GM21360 (cell line): ENCODE measurements around the gene FAM181B.
A peak's percentile ranks its signal among the peaks of the same experiment; 100 is the strongest.

Experiments
- ATAC-seq: cut with Tn5 transposase; IDR thresholded peaks from one replicate; pipeline ENCODE4 v1.9.1; 2021; ENCODE audit warnings: mild to moderate bottlenecking, moderate library complexity; ENCODE audit not compliant: unreplicated experiment

The FAM181B gene

GRCh38 chr11:82733444-82734119, at the start of gene FAM181B:
Gene FAM181B, minus strand, starts transcription at chr11:82733864. Its CDS starts 135 bp downstream, at chr11:82733729.
- ATAC-seq, result peak; percentile 50

GRCh38 chr11:82782825-82783374, 49.2 kb upstream of the FAM181B start:
- ATAC-seq, result no peak

- ATAC-seq, result no peak
Observed at GRCh38 chr11:82778776-82779175, 45.1 kb upstream of the FAM181B start.

- no peak for ATAC-seq
Observed at GRCh38 chr11:82776377-82776776, 42.7 kb upstream of the FAM181B start.

DNA sequence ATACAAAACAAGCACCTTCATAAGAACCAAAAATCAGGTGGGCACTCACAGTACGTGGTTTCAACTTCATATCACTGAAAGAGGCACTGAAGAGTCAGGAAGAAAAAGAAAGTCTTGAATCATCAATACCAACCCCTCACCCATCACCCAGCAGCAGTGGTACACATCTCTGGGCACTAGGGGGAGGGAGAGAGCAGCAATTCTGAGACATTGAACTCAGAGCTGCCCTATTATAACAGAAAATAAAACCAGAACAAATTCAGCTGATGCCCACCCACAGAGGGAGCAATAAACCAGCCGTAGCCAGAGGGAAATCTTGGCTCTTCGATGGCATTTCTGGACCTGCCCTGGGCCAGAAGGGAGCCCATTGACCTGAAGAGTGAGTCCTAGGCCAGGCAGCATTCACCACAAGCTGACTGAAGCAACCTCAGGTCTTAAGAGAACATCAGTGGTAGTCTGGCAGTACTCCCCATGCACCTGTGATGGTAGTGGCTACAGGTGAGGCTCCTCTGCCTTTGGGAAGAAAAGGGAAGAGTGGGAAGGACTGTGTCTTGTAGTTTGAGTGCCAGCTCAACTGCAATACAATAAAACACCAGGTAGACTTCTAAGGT, 42.2 kb upstream of the FAM181B start:
- ATAC-seq, result peak; percentile 99

GRCh38 chr11:82775218-82775617, 41.6 kb upstream of the FAM181B start:
- no peak for ATAC-seq

DNA sequence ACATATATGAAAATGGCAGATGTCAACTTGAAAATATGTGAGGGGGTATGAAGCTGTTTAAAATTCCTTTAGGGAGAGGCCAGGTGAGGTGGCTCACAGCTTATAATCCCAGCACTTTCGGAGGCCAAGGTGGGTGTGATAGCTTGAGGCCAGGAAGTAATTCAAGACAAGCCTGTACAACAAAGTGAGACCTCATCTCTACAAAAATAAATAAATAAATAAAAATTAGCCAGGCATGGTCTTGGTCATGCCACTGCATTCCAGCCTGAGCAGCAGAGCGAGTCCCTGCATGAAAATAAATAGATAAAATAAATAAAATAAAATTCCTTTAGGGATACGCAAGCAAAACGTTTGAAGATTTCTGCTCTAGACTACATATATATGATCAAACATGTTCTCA, 38.1 kb upstream of the FAM181B start:
- ATAC-seq, result no peak

DNA sequence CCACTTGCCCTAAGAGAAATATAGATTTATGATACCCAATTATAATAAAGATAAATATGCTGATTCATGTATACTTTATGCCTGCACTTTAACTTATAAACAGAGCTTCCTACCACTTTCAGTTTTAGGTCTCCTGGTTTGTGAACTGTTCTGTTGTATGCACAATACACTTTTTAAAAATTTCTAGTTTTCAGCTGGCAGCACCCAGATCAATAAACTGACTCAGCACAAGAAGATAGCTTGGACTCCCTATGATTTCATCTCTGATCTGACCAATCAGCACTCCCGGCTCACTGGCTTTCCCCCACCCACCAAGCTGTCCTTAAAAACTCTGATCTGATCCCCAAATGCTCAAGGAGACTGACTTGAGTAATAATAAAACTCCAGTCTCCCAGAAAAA, 33.5 kb upstream of the FAM181B start:
- no peak for ATAC-seq

DNA sequence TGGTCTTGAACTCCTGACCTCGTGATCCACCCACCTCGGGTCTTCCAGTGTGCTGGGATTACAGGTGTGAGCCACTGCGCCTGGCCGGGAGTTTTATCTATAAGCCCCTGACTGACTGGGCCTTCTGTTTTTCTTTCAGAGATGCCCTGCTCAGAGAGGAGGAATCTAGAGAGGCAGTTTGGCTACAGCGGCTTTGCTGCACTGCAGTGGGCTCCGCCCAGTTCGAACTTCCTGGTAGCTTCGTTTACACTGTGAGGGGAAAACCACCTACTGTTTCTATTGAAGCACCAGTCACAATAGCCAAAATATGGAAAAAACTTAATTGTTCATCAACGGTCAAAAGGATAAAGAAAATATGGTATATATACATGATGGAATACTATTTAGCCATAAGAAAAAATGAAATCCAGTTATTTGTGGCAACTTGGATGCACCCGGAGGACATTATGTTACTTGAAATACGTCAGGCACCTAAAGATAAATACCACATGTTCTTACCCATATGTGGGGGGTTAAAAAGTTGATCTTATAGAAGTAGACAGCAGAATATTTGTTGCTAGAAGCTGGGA, 31.9 kb upstream of the FAM181B start:
- ATAC-seq, result no peak

- ATAC-seq, result no peak
Observed at GRCh38 chr11:82763167-82763566, 29.5 kb upstream of the FAM181B start.

- ATAC-seq, result no peak
Observed at GRCh38 chr11:82759649-82760048, 26.0 kb upstream of the FAM181B start.

GRCh38 chr11:82757660-82758357, 24.1 kb upstream of the FAM181B start:
- peak; percentile 41 for ATAC-seq

GRCh38 chr11:82756765-82757639, 23.3 kb upstream of the FAM181B start:
- no peak for ATAC-seq

DNA sequence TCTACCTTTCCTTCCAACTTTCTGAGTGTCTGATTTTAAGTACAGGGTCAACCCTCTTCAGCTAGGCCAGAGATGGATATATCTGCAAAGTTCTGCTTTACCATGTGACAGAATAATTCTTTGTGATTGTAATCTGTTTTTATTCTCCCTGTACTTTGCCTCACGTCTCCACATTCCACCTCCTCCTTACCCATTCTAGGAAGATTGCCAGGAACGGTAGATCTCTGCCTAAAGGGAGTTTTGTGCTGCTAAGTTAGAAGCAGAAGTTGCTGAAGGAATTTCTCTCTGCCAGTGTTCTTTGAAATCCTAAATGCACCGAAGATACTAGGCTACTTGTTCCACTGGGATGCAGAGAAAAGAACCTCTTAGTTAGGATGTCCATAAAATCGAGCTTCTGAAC, 20.7 kb upstream of the FAM181B start:
- no peak for ATAC-seq

- no peak for ATAC-seq
Observed at GRCh38 chr11:82753921-82754320, 20.3 kb upstream of the FAM181B start.

DNA sequence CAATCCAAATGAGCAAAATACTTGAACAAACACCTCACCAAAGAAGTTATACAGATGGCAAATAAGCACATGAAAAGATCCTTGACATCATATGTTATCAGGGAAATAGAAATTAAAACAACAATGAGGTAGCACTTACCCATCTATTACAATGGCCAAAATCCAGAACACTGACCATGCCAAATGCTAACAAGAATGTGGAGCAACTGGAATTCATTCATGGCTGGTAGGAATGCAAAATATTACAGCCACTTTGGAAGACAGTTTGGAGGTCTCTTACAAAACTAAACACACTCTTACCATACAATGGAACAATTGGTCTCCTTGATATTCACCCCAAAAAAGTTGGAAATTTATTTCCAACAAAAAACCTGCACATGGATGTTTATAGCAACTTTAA, 19.1 kb upstream of the FAM181B start:
- no peak for ATAC-seq

GRCh38 chr11:82750643-82751139, 17.0 kb upstream of the FAM181B start:
- no peak for ATAC-seq

- ATAC-seq, result no peak
Observed at GRCh38 chr11:82747471-82747870, 13.8 kb upstream of the FAM181B start.

DNA sequence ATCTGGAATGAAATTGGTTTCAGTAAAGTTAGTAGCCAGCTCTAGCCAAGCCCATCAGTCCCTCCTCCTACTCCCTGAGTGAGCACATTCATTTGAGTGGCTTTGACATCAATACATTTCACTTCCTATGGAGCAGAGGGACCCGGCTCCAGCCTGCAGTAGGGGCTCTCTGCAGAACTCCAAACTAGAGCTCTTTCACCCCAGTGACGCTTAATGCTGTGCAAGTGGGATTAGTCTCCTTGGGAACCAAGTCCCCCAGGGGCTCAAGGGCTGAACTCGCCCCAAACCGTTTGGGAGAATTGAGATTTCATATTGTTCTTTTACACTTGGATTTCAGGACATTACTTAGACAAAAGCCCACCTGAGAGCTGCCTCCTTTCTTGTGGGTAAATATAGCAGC, 4.4 kb upstream of the FAM181B start:
- ATAC-seq, result no peak

DNA sequence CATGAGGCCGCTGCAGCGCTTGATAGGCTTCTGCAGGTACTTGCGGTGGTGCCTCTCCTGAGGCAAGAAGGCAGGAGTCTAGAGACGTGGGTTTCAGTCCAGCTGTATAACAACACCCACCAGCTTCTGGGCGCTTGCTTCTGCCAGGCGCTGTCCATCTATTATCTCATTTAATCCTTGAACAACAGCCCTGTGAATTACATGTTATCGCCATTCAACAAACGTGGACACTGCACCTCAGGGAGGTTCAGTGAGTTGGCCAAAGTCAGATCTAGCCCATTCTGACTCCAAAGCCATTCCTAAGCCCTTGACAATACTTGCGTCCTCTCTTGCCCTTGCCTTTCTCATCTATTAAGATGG, 436 bp upstream of the FAM181B start:
- no peak for ATAC-seq
